WI38 (cell line): Measurements from ENCODE around the gene ZNF440.
"Not testable (repeated sequence)": the region's sequence is repeated elsewhere in the genome, so short reads cannot be mapped to it uniquely, and the experiment has no call there.

Experiments used
- H3K4me3 ChIP-seq: 2 replicates; pipeline ENCODE4 v1.5.1; 2011; ENCODE audit warnings: low read depth, mild to moderate bottlenecking, control low read depth, low read length
- TF ChIP-seq, protein P1 (sequence below): IDR thresholded peaks from 2 replicates; pipeline ENCODE4 v1.5.1; 2012; ENCODE audit warnings: low read depth, mild to moderate bottlenecking, control low read depth, low read length

The ZNF440 gene

DNA sequence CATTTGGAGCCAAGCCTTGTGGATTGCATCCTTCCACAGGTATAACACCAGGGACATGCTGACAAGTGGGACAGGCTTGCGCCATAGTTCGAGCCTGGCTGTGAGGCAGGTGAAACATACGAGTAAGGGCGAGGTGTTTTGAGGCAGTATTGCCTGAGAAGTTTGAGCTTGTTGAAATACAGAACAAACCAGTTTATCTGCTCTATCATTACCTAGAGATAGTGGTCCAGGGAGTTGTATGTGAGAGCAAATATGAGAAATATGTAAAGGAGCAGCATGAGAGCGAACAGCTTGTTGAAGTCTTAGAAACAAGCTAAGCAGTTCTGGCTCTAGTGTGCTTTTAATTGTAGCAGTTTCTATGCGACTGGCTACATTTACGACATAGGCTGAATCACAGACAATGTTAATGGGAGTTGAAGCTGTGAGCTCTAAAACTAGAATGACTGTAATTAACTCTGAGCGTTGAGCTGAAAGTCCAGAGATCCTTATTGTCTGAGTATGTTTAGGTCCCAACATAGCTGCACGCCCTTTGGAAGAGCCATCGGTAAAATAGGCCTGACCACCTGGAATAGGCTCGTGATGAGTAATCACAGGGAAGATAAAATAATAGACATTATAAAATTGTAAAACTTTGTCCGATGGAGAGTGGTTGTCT is 42.6 kb downstream of the ZNF440 start:
- H3K4me3 ChIP-seq = no peak overlapping the region
- TF ChIP-seq, protein P1, sequence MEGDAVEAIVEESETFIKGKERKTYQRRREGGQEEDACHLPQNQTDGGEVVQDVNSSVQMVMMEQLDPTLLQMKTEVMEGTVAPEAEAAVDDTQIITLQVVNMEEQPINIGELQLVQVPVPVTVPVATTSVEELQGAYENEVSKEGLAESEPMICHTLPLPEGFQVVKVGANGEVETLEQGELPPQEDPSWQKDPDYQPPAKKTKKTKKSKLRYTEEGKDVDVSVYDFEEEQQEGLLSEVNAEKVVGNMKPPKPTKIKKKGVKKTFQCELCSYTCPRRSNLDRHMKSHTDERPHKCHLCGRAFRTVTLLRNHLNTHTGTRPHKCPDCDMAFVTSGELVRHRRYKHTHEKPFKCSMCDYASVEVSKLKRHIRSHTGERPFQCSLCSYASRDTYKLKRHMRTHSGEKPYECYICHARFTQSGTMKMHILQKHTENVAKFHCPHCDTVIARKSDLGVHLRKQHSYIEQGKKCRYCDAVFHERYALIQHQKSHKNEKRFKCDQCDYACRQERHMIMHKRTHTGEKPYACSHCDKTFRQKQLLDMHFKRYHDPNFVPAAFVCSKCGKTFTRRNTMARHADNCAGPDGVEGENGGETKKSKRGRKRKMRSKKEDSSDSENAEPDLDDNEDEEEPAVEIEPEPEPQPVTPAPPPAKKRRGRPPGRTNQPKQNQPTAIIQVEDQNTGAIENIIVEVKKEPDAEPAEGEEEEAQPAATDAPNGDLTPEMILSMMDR = no peak

DNA sequence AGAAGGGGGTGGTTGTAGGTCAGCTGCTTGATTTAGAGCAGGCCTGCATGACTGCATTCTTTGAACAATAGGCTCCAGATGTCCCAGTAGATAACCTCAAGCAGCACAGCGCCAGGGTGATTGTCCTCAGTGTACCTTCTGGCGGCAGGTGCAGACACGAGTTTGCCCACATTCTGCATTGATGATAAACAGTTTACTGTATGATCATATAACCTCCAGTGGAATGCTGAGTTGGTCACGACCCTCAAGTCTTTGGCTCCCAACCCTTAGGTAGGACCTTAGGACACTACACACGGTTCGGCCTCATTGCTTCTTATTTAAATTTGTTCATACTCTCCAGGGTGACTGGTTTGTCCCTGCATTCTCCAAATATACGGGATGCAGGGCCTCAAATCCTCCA is 46.6 kb downstream of the ZNF440 start:
- TF ChIP-seq, protein P1 = no peak
- H3K4me3 ChIP-seq = no peak overlapping the region

DNA sequence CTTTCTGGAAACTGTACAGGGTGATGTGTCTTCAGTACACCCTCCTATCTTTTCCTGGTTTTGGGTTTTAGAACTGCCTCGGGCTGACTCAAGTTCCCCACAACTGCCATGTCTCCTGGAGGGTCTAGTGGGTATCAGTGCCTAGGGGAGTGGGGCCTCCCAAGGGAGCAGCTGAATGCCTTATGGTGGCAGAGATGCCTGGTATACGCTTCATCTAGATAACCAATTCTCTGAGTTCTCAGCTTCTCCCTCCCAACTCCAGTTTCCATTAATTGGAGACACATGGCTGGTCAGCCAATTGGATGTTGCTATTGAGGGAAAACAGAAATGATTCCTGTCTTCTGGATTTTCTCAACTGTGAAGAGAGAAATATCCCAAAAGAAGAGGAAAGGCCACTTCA is 47.2 kb downstream of the ZNF440 start:
- TF ChIP-seq, protein P1 = no peak

DNA sequence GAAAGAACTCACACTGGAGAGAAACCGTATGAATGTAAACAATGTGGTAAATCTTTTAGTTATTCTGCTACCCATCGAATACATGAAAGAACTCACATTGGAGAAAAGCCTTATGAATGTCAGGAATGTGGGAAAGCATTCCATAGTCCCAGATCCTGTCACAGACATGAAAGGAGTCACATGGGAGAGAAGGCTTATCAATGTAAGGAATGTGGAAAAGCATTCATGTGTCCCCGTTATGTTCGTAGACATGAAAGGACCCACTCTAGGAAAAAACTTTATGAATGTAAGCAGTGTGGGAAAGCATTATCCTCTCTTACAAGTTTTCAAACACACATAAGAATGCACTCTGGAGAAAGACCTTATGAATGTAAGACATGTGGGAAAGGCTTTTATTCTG is 53.7 kb downstream of the ZNF440 start:
- H3K4me3 ChIP-seq = not testable (repeated sequence)

More for the DNA sequence above, 47.2 kb downstream of the ZNF440 start:
- H3K4me3 ChIP-seq = no peak overlapping the region

DNA sequence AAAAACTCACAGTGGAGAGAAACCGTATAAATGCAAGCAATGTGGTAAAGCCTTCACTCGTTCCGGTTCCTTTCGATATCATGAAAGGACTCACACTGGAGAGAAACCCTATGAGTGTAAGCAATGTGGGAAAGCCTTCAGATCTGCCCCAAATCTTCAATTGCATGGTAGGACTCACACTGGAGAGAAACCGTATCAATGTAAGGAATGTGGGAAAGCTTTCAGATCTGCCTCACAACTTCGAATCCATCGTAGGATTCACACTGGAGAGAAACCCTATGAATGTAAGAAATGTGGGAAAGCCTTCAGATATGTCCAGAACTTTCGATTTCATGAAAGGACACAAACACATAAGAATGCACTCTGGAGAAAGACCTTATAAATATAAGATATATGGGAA is 54.1 kb downstream of the ZNF440 start:
- H3K4me3 ChIP-seq = no peak overlapping the region
- TF ChIP-seq, protein P1 = no peak

DNA sequence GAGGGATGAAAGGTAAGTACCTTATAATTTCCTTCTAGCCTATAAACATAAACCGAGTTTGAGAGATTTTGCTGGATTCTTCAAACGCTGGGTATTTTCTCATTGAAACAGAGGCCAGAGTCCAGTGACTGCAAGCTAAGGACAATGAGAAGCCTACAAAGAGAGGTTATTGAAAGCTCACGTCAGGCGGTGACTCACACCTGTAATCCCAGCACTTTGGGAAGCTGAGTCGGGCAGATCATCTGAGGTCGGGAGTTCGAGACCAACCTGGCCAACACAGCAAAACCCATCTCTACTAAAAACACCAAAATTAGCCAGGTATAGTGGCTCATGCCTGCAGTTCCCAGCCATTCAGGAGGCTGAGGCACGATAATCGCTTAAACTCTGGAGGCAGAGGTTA is 58.6 kb downstream of the ZNF440 start:
- TF ChIP-seq, protein P1 = no peak
- H3K4me3 ChIP-seq = no peak overlapping the region

DNA sequence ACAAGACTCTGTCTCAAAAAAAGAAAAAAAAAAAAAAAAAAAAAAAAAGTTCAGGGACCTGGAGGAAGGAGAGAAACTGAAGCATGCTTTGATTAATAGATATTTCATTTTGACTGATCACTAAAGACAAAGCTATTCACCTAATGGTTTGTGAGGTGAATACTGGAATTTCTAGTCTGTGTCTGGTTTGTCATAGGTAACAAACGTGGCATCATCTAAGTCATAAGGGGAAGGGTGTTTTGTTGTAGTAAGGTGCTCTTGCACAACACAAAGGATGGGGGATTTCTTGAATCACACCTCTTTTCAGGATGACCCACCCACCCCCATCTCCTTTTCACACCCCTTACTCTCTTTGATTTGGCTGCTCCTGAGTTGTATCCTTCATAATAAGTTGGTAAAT is 59.7 kb downstream of the ZNF440 start:
- no peak overlapping the region for H3K4me3 ChIP-seq

More for the DNA sequence above, 59.7 kb downstream of the ZNF440 start:
- TF ChIP-seq, protein P1 = no peak
